ENCODE measurements around the gene GRK4.
A peak's percentile ranks its signal among the peaks of the same experiment; 100 is the strongest.
"Not testable (repeated sequence)": the region's sequence is repeated elsewhere in the genome, so short reads cannot be mapped to it uniquely, and the experiment has no call there.

GRK4 gene

DNA sequence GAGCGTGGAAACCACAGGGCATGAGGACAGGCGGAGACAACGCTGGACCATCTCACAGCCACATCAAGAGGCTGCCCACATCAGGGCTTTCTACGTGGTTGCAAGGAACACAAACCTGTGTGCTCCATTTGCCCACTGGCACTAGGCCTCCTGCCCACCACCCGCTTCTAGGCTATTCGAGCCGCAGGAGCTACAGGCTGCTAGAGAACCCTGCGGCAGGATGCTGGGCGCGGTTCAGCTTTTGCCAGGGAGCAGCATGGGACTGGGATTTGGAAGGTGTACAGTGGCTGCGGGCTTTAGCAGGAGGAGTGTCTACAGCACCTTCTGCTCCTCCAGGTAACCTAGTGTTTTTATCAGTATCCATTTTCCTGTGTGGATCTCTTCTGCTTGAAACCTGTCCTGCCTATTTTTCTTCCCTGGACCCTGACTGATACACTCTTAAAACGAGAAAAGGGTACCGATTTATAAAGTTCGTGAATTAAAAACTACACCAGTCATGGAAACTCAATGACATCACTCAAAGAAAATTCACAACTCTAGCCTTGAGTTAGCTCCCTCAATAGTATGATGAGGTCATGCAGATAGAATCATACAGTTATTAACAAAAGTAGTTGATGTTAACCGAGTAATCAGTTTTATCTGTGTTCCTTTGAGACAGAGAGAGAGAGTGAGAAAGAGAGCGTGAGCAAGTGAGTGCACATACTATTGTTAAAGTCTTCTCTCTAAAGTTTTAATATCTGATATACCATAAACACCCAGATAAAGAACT is 13.0 kb upstream of the GRK4 start:
- in situ Hi-C loops (cut with HindIII; ENCODE audit: low pct_ligation_motif_present, low pct_unique_long_range_greater_than_20kb, low sequenced_read_pairs): no loop called here
- no peak for DNase-seq

- DNase-seq: no peak
- in situ Hi-C loops (cut with HindIII; ENCODE audit: low pct_ligation_motif_present, low pct_unique_long_range_greater_than_20kb, low sequenced_read_pairs): no loop called here
Measured at GRCh38 chr4:2953496-2953895, 9.9 kb upstream of the GRK4 start.

DNA sequence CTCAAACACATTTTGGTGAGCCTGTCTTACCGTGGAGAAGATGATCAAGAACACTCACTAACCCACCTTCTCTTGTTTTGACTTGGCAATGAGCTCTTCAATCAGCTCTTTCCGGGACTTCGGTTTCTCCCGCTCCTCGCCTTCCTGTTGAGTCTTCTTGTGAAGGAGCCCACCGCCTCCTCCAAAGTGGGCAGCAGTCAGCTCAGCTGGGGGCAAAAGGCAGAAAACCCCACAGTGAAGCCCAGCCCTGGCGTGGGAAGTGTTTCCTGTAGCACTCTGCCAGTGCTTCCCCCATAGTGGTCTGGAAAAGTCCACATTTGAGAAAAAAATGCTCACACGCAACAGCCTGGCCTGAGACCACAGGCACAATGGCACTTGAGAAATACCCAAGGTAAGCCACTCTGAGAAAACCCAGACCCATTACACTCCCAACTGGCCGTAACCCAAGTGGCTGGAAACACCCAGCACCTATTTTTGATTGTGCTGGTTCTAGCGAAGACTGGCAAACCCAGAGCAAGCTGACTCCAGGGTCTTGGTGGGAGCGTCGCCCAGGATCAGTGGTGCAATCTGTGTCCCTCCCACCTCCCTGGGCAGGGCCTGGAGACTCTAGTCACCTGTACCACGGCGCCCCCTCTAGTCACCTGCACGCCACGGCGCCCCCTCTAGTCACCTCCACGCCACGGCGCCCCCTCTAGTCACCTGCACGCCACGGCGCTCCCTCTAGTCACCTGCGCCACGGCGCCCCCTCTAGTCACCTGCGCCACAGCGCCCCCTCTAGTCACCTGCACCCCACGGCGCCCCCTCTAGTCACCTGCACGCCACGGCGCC is 8.8 kb upstream of the GRK4 start:
- in situ Hi-C loops (cut with HindIII; ENCODE audit: low pct_ligation_motif_present, low pct_unique_long_range_greater_than_20kb, low sequenced_read_pairs): no loop called here
- DNase-seq: no peak

DNA sequence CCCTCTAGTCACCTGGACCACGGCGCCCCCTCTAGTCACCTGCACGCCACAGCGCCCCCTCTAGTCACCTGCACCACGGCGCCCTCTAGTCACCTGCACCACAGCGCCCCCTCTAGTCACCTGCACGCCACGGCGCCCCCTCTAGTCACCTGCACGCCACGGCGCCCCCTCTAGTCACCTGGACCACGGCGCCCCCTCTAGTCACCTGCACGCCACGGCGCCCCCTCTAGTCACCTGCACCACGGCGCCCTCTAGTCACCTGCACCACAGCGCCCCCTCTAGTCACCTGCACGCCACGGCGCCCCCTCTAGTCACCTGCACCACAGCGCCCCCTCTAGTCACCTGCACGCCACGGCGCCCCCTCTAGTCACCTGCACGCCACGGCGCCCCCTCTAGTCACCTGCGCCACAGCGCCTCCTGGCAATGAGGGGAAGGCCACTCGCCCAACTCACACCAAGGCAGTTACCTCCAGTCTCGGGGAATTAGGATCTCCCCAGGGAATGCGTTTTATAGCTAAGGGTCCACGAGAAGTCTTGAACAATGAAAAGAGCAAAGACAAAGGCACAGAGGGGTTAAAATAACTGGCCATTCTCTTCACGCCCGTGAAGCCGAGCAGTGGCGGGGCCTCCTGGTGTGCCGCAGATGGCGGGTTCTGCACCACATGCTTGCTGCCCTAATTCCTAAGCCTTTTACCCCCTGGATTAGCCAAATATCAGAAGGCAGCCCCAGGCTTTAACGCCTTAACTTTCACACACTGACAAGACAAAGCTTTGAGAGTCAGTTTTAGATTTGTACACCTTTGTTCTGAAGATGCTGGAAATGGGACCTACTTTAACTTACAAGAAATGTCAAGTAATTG is 8.0 kb upstream of the GRK4 start:
- DNase-seq; in situ Hi-C loops (cut with HindIII; ENCODE audit: low pct_ligation_motif_present, low pct_unique_long_range_greater_than_20kb, low sequenced_read_pairs): not testable (repeated sequence)

- in situ Hi-C loops (cut with HindIII; ENCODE audit: low pct_ligation_motif_present, low pct_unique_long_range_greater_than_20kb, low sequenced_read_pairs): no loop called here
- DNase-seq: no peak
Measured at GRCh38 chr4:2958446-2958845, 4.9 kb upstream of the GRK4 start.

GRCh38 chr4:2960450-2960849 is 2.9 kb upstream of the GRK4 start:
- DNase-seq; in situ Hi-C loops (cut with HindIII; ENCODE audit: low pct_ligation_motif_present, low pct_unique_long_range_greater_than_20kb, low sequenced_read_pairs): not testable (repeated sequence)

GRCh38 chr4:2961421-2961810 is 2.0 kb upstream of the GRK4 start:
- in situ Hi-C loops (cut with HindIII; ENCODE audit: low pct_ligation_motif_present, low pct_unique_long_range_greater_than_20kb, low sequenced_read_pairs): no loop called here
- DNase-seq: no peak

- in situ Hi-C loops (cut with HindIII; ENCODE audit: low pct_ligation_motif_present, low pct_unique_long_range_greater_than_20kb, low sequenced_read_pairs): no loop called here
- no peak for DNase-seq
Measured at GRCh38 chr4:2961811-2962441, 1.4 kb upstream of the GRK4 start.

- in situ Hi-C loops (cut with HindIII; ENCODE audit: low pct_ligation_motif_present, low pct_unique_long_range_greater_than_20kb, low sequenced_read_pairs): no loop called here
Measured at GRCh38 chr4:2962614-2963174, 677 bp upstream of the GRK4 start.

DNA sequence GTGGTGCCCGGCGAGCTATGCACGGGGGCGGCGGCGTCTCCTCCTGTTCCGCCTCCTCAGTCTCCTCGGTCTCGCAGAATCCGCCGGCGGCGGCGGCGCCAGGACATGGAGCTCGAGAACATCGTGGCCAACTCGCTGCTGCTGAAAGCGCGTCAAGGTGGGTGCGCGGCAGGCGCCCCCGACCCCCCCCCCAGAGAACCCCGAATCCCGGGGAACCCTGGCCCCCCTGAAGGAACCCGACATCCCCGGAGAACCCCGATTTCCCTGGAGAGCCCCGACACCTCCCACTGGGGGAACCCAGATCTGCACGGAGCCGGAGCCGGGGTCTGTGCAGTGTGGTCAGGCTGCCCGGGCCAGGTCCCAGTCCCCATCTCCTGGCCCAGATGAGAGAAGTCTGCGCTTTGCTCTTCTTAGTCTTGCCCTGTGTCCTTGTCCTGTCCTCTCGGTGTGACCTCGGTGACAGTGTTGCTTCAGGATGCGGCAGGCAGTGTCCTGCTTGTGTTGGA is 648 bp downstream of the GRK4 start:
- peak; percentile 39 for DNase-seq
- in situ Hi-C loops (cut with HindIII; ENCODE audit: low pct_ligation_motif_present, low pct_unique_long_range_greater_than_20kb, low sequenced_read_pairs): no loop called here

More at GRCh38 chr4:2962614-2963174, 677 bp upstream of the GRK4 start:
- peak; percentile 58 for DNase-seq

DNA sequence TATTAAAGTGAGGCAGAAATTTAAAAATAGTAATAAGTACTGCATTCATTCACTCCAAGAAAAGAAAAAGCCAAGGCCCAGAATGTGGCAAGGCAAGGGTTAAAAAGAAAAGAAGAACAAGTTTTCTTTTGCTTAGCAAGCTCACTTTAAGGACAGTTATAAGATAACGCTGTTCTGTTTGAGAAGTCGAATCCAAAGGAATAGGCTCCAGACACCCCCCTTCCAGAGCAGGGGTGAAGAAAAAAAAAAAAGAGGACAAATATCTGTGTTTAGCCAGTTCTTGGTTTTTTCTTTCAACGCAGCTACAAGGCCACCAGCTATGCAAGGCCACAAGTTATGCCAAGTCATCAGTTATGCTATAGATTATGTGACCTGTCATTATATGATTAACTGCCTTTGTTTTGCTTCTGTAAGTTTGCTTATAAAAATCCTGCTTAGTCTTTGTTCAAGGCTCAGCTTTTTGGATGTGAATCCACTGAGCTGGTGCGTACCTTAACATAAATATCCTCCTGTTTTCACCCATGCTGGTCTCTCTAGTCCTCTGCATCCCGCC is 1.4 kb downstream of the GRK4 start:
- in situ Hi-C loops (cut with HindIII; ENCODE audit: low pct_ligation_motif_present, low pct_unique_long_range_greater_than_20kb, low sequenced_read_pairs): no loop called here
- DNase-seq: no peak

DNA sequence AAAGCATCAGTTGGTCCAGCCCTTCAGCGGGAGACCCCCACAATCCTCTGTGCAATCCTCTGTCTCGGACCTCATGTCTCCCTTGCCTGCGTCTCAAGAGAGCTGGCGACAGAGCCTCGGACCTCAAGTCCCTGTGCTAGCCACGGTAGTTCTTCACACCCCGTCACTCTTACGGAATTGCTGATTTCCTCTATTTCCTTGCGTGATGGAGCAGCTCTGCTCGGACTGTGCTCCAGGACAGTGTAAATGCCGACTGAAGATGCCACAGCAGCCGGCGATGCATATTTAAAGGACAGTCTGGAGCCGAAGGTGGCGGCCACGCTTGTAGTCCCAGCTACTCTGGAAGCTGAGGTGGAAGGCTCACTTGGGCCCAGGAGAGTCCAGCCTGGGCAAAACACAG is 1.9 kb downstream of the GRK4 start:
- no peak for DNase-seq
- in situ Hi-C loops (cut with HindIII; ENCODE audit: low pct_ligation_motif_present, low pct_unique_long_range_greater_than_20kb, low sequenced_read_pairs): no loop called here

DNA sequence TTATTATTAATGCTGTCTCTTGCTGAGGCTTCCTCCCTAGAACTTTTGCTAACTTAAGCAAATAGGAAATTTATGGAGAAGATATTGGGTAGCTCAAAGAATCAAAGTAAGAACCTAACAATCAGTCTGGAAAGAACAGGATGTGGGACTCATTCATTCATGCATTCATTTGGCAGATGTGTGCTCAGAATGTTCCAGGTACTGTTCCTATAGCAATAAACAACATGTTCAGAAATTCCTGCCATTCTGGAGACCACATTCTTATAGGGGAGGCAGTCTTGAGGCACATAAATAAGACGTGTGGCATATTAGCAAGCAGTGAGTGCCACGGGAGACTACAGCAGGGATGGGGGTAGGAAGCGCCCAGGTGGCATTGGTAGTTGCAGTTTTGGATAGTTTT is 5.0 kb downstream of the GRK4 start:
- no peak for DNase-seq
- in situ Hi-C loops (cut with HindIII; ENCODE audit: low pct_ligation_motif_present, low pct_unique_long_range_greater_than_20kb, low sequenced_read_pairs): no loop called here

GRCh38 chr4:2971275-2971674 is 7.9 kb downstream of the GRK4 start:
- in situ Hi-C loops (cut with HindIII; ENCODE audit: low pct_ligation_motif_present, low pct_unique_long_range_greater_than_20kb, low sequenced_read_pairs): no loop called here
- DNase-seq: no peak

DNA sequence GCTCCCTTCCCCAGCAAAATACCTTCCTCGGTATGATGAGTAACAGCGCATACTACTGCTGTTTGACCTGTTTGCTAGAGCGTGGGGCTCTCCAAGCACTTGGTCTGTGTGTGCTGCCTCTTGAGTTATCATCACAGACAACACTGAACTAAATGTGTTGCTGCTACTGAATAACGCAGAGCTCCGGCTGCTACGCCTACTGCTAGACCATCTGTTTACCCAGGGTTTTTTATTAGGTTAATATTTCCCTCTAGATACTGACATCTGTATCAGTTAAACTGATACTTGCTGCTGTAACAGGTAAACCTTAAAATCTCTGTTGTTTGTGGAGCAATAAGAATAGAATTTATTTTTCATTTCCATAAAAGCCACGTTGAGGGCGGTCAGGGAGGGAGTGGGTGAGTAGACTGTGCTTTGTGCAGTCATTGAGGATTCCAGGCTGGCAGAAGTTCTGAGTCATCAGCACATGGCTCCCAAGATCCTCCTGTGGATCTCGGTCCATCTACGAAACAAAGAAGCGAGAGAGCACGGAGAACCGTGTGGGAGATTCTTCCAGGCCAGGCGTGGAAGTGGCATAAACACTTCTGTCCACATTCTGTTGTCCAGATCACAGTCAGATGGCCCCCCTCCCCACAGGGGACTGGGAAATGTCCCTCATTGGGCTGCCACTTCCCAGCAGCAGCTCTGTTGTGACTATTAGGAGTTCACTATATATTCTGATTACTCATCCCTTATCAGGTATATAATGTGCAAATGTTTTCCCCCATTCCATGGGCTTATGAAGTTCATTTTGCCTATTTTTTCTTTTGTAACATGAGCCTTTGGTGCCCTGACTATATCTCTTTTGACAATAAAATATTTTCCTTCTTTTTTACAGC is 14.1 kb downstream of the GRK4 start:
- in situ Hi-C loops (cut with HindIII; ENCODE audit: low pct_ligation_motif_present, low pct_unique_long_range_greater_than_20kb, low sequenced_read_pairs): no loop called here
- peak; percentile 17 for DNase-seq

DNA sequence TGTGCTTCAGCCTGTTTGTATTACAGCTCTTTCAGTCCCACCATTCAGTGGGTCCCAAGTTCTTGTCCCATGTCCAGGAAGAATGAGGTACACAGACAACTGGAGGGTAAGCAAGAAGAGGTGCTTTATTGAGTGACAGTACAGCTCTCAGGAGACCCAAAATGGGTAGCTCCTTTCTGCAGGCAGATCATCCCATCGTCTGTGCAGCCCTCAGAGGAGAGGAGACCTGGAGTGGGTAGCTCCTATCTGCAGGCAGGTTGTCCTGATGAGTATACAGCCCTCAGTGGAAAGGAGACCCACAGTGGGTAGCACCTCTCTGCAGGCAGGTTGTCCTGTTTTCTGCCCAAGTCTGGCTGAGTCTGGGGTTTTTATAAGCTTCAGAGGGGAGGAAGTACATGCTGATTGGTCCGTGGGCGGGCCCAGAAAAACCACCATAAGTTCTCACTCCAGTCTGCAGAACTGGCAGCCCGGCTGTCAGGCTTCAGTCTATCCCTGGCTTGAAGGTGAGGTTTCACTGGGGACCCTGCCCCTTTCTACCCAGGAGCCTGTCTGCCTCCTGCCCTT is 18.0 kb downstream of the GRK4 start:
- in situ Hi-C loops (cut with HindIII; ENCODE audit: low pct_ligation_motif_present, low pct_unique_long_range_greater_than_20kb, low sequenced_read_pairs): no loop called here

DNA sequence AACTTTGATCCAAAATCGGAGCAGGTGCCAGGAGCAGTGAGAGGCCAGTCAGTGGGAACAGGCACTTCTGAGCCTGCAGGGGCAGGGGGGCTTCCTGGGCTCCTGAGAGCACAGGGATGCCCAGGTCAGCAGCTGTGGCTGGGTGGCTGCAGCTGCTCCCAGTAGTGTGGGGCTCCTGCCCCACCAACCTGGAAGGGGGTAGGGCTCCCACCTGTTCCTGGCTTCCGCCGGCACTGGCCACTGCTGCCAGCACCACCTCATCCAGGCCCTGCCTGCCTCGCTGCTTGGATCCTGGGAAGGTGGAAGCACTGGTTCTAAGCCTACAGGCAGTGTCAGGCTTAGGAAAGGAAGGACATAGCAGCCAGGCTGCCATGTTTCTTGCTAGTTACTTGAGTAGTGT is 18.6 kb downstream of the GRK4 start:
- in situ Hi-C loops (cut with HindIII; ENCODE audit: low pct_ligation_motif_present, low pct_unique_long_range_greater_than_20kb, low sequenced_read_pairs): no loop called here
- no peak for DNase-seq

More for the DNA sequence above, 18.0 kb downstream of the GRK4 start:
- DNase-seq: no peak
